Heart left ventricle (tissue), 13 donors: ENCODE results near the gene SPIRE1.

ENCODE experiments used
- POLR2A ChIP-seq, 2 donors: fragments of 450-650 bp; IDR thresholded peaks; one replicate each; pipeline ENCODE4 v1.6.1; 2017; ENCODE audit warnings: antibody characterized with exemption in 2 of 2, mild to moderate bottlenecking in 2 of 2, moderate library complexity in 2 of 2
- TF ChIP-seq, protein P1 (sequence below), 12 donors: fragments of 200-600 bp; sonication (generic) in 4 of 12; IDR thresholded peaks; one replicate each; pipeline versions ENCODE4 v1.5.0 to v1.8.0; 2018 to 2022; ENCODE audit warnings: antibody characterized with exemption in 12 of 12, mild to moderate bottlenecking in 5 of 12
- donor health status: ischemic (EF 13 %, LVEDD 7.1; RV severe dilation, severe dysfunction).
- donor health status: DM: no; HTN: yes; CAD: no.
- donor health status: DM: no; HTN: no; CAD: no.
- donor health status: ischemic (EF 25% LVEDD 6.9; RV normal size, moderate dysfunction).
- donor health status: ischemic (EF 25% LVEDD 5.7; RV mildly dilated, moderate dysfunction).
- donor health status: ischemic (EF 35%, LVEDD 5.7; RV mildly dilated, moderate dysfunction).
- donor health status: nonischemic (EF 11% LVEDD 7.7; RV severe dilation, severe dysfunction).
- donor health status: DM: yes; HTN: yes; CAD: no.
- donor health status: PGD.
- donor health status: ischemic (EF 29% LVEDD 5.4; RV normal size, mild dysfunction).
- donor health status: nonischemic (EF 23%, LVEDD 6.1; RV moderate dilation, normal function).

DNA sequence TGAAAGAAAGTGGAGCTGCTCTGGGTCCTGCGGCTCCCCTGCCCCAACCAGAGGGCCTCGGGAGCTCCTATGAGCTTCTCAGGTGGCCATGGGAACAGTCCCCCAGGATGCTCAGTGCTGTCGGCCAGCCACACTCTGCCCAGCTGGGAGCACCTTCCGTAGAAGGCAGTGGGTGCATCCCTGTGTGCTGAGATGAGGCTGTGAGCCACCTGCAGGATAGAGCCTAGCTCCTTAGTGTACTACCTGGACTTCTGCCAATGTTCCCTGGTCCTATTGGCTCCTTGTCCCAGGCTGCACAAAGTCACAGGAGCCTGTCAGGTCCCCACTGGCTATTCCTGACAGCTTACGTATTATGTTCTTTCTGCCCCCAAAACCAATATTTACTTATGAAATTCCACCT, 234.1 kb downstream of the SPIRE1 start:
- TF ChIP-seq, protein P1, sequence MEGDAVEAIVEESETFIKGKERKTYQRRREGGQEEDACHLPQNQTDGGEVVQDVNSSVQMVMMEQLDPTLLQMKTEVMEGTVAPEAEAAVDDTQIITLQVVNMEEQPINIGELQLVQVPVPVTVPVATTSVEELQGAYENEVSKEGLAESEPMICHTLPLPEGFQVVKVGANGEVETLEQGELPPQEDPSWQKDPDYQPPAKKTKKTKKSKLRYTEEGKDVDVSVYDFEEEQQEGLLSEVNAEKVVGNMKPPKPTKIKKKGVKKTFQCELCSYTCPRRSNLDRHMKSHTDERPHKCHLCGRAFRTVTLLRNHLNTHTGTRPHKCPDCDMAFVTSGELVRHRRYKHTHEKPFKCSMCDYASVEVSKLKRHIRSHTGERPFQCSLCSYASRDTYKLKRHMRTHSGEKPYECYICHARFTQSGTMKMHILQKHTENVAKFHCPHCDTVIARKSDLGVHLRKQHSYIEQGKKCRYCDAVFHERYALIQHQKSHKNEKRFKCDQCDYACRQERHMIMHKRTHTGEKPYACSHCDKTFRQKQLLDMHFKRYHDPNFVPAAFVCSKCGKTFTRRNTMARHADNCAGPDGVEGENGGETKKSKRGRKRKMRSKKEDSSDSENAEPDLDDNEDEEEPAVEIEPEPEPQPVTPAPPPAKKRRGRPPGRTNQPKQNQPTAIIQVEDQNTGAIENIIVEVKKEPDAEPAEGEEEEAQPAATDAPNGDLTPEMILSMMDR (IDR thresholded peaks at IDR 0.05): no peak
- no peak for TF ChIP-seq POLR2A (IDR thresholded peaks at IDR 0.05)
